Adrenal gland (tissue), 12 donors: ENCODE data around the gene LRP1-AS. TPM values are rescaled to one million over a fixed set of nuclear protein-coding genes. Genes with fewer than 3 reads are reported as not detected.

Source experiments
- DNase-seq, 7 donors: peaks; one replicate each; pipeline ENCODE4 v3.0.0-alpha.2; 2019 to 2020
- H3K27ac ChIP-seq, 5 donors: fragments of 200-600 bp; sonication (generic) in 4 of 5; 1 replicate in 3 of 5; 2 replicates in 2 of 5; pipeline versions ENCODE4 v1.5.1 to v1.8.0; 2016 to 2020; ENCODE audit warnings: mild to moderate bottlenecking in 1 of 5
- H3K27me3 ChIP-seq: fragments of 200-600 bp; 2 replicates; pipeline ENCODE4 v1.8.0; 2021
- H3K36me3 ChIP-seq, 2 donors: fragments of 200-600 bp; replicated peaks in 1 of 2; 1 replicate in 1 of 2; 2 replicates in 1 of 2; pipeline versions ENCODE4 v1.5.1 to v1.8.0; 2018 to 2022
- H3K4me1 ChIP-seq, 2 donors: fragments of 200-600 bp; replicated peaks in 1 of 2; 1 replicate in 1 of 2; 2 replicates in 1 of 2; pipeline versions ENCODE4 v1.5.1 to v1.8.0; 2018 to 2021
- H3K4me3 ChIP-seq, 4 donors: fragments of 200-600 bp; sonication (generic) in 3 of 4; one replicate each; pipeline ENCODE4 v1.5.1; 2016 to 2018
- H3K9me3 ChIP-seq, 3 donors: fragments of 200-600 bp; sonication (generic) in 1 of 3; replicated peaks in 1 of 3; 1 replicate in 2 of 3; 2 replicates in 1 of 3; pipeline versions ENCODE4 v1.5.1 to v1.8.0; 2016 to 2021
- POLR2A ChIP-seq, 2 donors: fragments of 450-650 bp; IDR thresholded peaks; one replicate each; pipeline ENCODE4 v1.6.1; 2017; ENCODE audit warnings: antibody characterized with exemption in 2 of 2, mild to moderate bottlenecking in 2 of 2, moderate library complexity in 1 of 2
- WGBS, 4 donors: extraction: QIAGEN DNeasy Blood & Tissue Kit in 2 of 4; methylation state at CpG; one replicate each; pipeline versions ENCODE4 v1.1.5 to v1.1.7; 2013 to 2017; 5-methylcytosine and 5-hydroxymethylcytosine counted together
- intact Hi-C, 2 donors: fragments of 100-400 bp; cut with DNase I; formaldehyde crosslinking; loops; one replicate each; pipeline versions ENCODE4 v1.14.1 to v1.15.0; 2022 to 2023
- polyA plus RNA-seq, 3 donors: library from polyadenylated mRNA; stranded (reverse); fragments of 200-250 nt in 2 of 3; fragments of 350-450 nt in 1 of 3; fragmentation: Illumina TruSeq in 1 of 3; extraction: RNeasy Lipid Tissue Mini Kit (QIAGEN cat#74804) in 1 of 3; gene quantifications; one replicate each; pipeline ENCODE4 v1.2.3, GENCODE V29; 2013 to 2014
- total RNA-seq, 9 donors: library from RNA; depleted of rRNA in 4 of 9; stranded (reverse); fragments of >200 nt in 4 of 9; fragments of 120-200 nt in 1 of 9; fragmentation: NEBNext Ultra II Directional in 1 of 9; extraction: Animal tissue kit (Norgen Biotek cat#: 25700) in 1 of 9; gene quantifications; one replicate each; pipeline versions ENCODE4 v1.1.0 to v1.2.4, GENCODE V29; 2013 to 2023
- TF ChIP-seq, protein P1 (sequence below), 6 experiments: fragments of 450-650 bp in 4 of 6; fragments of 200-600 bp in 2 of 6; sonication (generic) in 1 of 6; IDR thresholded peaks; 1 replicate in 5 of 6; 2 replicates in 1 of 6; pipeline versions ENCODE4 v1.5.1 to v1.8.0; 2016 to 2021; ENCODE audit warnings: antibody characterized with exemption in 6 of 6, mild to moderate bottlenecking in 2 of 6, moderate library complexity in 1 of 6
- donor health status: healthy with polysubstance abuse.
- donor health status: Bipolar disorder and iron deficiency.
- donor health status: DM: yes; HTN: yes; CAD: no.
- donor health status: DM: no; HTN: no; CAD: no.
- donor health status: DM: no; HTN: no; CAD: no.
- donor health status: DM: yes; HTN: yes; CAD: no.

LRP1-AS gene
- total and polyA plus RNA-seq, 12 donors = not detected

DNA sequence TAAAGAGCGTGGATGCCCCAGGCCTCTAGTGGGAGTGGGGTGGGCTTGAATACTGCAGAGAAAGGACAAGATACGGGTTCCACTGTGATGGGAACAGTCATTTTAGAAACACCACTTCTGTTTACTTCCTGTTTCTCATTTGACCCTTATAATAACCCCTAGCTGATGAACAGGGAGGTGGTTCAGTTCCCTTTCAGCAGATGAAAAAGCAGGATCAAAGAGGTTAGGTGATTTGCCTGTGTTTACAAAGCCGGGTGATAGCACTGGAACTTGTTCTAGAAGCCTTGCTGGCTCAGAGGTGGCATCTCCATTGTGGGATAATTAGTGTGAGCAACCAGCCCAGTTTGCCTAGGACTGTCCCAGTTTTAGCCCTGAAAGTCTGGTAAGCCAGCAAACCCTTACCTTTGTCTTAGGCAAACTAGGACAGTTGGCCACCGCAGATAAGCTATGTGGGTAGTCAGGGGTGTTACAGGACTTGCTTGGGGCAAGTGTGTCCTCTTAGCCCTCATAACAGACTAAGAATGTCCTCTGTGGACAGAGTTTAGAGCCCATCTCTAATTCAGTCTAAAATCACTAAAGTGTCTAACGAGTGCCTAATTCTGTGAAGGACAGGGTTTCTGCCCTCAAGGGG lies 7.5 kb upstream of the LRP1-AS start:
- intact Hi-C loops = no loop called here
- TF ChIP-seq, protein P1, sequence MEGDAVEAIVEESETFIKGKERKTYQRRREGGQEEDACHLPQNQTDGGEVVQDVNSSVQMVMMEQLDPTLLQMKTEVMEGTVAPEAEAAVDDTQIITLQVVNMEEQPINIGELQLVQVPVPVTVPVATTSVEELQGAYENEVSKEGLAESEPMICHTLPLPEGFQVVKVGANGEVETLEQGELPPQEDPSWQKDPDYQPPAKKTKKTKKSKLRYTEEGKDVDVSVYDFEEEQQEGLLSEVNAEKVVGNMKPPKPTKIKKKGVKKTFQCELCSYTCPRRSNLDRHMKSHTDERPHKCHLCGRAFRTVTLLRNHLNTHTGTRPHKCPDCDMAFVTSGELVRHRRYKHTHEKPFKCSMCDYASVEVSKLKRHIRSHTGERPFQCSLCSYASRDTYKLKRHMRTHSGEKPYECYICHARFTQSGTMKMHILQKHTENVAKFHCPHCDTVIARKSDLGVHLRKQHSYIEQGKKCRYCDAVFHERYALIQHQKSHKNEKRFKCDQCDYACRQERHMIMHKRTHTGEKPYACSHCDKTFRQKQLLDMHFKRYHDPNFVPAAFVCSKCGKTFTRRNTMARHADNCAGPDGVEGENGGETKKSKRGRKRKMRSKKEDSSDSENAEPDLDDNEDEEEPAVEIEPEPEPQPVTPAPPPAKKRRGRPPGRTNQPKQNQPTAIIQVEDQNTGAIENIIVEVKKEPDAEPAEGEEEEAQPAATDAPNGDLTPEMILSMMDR (IDR thresholded peaks at IDR 0.05) = no peak
- no peak for TF ChIP-seq POLR2A (IDR thresholded peaks at IDR 0.05)
- H3K27ac ChIP-seq = peak overlapping the region in 2 of 5 donors; percentile 10 to 17
- peaks cover 28 to 67% of the 10 kb centered on the region in 2 donors for H3K4me1 ChIP-seq
- H3K9me3 ChIP-seq = no peaks in the 10 kb centered on the region
- DNase-seq = no peak
- H3K4me3 ChIP-seq = no peak overlapping the region
- H3K27me3 ChIP-seq = no peaks in the 10 kb centered on the region
- peaks cover 0 to 24% of the 10 kb centered on the region in 2 donors for H3K36me3 ChIP-seq
- WGBS, 4 donors = 79 to 84% (median 82%) methylated on average over 5 of the region's 5 CpGs

GRCh38 chr12:57154076-57154475 lies 6.7 kb upstream of the LRP1-AS start:
- 83 to 89% (median 87%) methylated on average over 4 to 6 of the region's 6 CpGs for WGBS, 4 donors
- Histone ChIP-seq H3K27ac (peak overlapping the region in 1 of 5 donors; percentile 54), H3K36me3 (peaks cover 0 to 21% of the 10 kb centered on the region in 2 donors), H3K4me3 (no peak overlapping the region), H3K4me1 (peaks cover 33 to 76% of the 10 kb centered on the region in 2 donors), H3K9me3 (no peaks in the 10 kb centered on the region), H3K27me3 (no peaks in the 10 kb centered on the region)
- TF ChIP-seq, protein P1 (IDR thresholded peaks at IDR 0.05) = no peak
- no peak for TF ChIP-seq POLR2A (IDR thresholded peaks at IDR 0.05)
- intact Hi-C loops = no loop called here
- no peak for DNase-seq

DNA sequence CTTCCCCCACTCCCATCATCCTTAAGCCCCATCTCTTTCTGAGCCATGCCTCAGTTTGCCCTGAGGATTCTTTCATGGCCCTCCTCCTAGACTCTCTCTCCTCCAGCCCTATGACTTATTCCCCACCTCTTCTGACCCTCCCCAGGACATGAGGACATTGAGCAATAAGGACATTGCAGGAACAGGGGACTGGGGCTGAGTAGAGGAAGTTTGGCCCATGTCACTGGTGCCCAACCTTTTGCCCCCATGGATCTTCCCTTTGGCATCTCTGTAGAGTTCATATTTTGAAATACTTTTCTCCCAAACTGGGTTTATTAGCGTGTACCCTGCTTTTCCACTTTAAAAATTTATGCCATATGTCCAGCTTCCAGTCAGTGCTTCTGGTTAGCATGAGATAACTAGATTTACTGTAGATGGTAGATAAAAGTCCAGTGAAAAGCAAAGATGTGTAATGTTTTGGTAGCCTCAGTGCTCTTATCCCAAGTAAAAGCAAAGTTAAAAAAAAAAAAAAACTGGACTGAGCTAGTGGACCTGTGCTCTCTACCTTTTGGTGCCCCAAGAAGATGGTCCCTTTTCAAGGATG lies 6.1 kb upstream of the LRP1-AS start:
- H3K27ac ChIP-seq = peak overlapping the region in 3 of 5 donors; percentile 54 to 88 (median 84)
- no peak overlapping the region for H3K4me3 ChIP-seq
- H3K27me3 ChIP-seq = no peaks in the 10 kb centered on the region
- peaks cover 0 to 21% of the 10 kb centered on the region in 2 donors for H3K36me3 ChIP-seq
- intact Hi-C loops = no loop called here
- WGBS, 4 donors = 60 to 82% (median 69%) methylated on average over 1 of the region's 1 CpG
- TF ChIP-seq, protein P1 (IDR thresholded peaks at IDR 0.05) = no peak
- no peak for TF ChIP-seq POLR2A (IDR thresholded peaks at IDR 0.05)
- no peaks in the 10 kb centered on the region for H3K9me3 ChIP-seq
- DNase-seq = no peak
- H3K4me1 ChIP-seq = peaks cover 36 to 77% of the 10 kb centered on the region in 2 donors

DNA sequence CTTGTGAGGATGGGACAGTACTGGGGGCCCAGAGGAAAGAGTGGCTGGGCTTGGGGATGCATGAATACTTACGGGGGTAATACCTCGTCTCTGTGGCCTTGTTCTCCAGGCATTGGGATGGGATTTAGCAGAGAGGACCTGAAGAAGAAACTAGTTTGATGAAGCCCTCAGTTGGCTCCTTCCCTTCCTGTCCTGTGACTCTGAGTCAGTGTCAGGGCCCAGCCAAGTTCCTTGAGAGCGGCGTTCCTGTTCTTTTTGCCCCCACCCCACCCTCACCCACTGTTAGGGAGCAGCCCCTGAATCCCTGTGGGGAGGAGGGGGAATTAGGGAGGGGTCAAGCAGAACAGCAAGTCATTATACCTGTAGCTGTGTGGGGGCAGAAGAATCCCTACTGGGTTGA lies 5.2 kb upstream of the LRP1-AS start:
- Histone ChIP-seq H3K4me1 (peaks cover 32 to 77% of the 10 kb centered on the region in 2 donors), H3K27ac (peak overlapping the region; percentile 42 to 88 (median 64)), H3K36me3 (peaks cover 0 to 21% of the 10 kb centered on the region in 2 donors), H3K4me3 (no peak overlapping the region), H3K27me3 (no peaks in the 10 kb centered on the region), H3K9me3 (no peaks in the 10 kb centered on the region)
- peak in 4 of 7 donors; percentile 52 to 69 (median 56) for DNase-seq
- TF ChIP-seq POLR2A (IDR thresholded peaks at IDR 0.05) = no peak
- TF ChIP-seq, protein P1 (IDR thresholded peaks at IDR 0.05) = no peak
- WGBS, 4 donors = 49 to 71% (median 66%) methylated on average over 4 of the region's 4 CpGs
- intact Hi-C loops = no loop called here
